ENCODE measurements around the gene OSBPL3. TPM values are rescaled to one million over a fixed set of nuclear protein-coding genes. Genes with fewer than 3 reads are reported as not detected.

OSBPL3 gene, protein sequence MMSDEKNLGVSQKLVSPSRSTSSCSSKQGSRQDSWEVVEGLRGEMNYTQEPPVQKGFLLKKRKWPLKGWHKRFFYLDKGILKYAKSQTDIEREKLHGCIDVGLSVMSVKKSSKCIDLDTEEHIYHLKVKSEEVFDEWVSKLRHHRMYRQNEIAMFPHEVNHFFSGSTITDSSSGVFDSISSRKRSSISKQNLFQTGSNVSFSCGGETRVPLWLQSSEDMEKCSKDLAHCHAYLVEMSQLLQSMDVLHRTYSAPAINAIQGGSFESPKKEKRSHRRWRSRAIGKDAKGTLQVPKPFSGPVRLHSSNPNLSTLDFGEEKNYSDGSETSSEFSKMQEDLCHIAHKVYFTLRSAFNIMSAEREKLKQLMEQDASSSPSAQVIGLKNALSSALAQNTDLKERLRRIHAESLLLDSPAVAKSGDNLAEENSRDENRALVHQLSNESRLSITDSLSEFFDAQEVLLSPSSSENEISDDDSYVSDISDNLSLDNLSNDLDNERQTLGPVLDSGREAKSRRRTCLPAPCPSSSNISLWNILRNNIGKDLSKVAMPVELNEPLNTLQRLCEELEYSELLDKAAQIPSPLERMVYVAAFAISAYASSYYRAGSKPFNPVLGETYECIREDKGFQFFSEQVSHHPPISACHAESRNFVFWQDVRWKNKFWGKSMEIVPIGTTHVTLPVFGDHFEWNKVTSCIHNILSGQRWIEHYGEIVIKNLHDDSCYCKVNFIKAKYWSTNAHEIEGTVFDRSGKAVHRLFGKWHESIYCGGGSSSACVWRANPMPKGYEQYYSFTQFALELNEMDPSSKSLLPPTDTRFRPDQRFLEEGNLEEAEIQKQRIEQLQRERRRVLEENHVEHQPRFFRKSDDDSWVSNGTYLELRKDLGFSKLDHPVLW
- 10 to 100 TPM in 1 of 4 donors, 1 to 10 TPM in 3; 3.2 to 11.4 (median 6.4) TPM for total RNA-seq

GRCh38 chr7:24979863-24980533, at the start of gene OSBPL3:
OSBPL3 (minus strand) TSS chr7:24980178; CDS start chr7:24892472, 87,706 bp downstream.
- H3K27ac ChIP-seq, result peak within 1 kb of the TSS; percentile 68 to 92 (median 92)
- TF ChIP-seq CTCF (IDR thresholded peaks at IDR 0.05) (no peak), POLR2A (IDR thresholded peaks at IDR 0.05) (peak; percentile 51 to 58), EP300 (IDR thresholded peaks at IDR 0.05) (no peak), POLR2AphosphoS5 (IDR thresholded peaks at IDR 0.05) (peak; percentile 62)
- H3K4me3 ChIP-seq, result peak within 1 kb of the TSS; percentile 44 to 86
- WGBS, 2 donors (ENCODE audit: low coverage in 1 of 2), result 0% methylated on average over 2 to 15 of the region's 73 CpGs
- peak; percentile 94 for ATAC-seq
- H3K36me3 ChIP-seq, result no peaks in the 10 kb centered on the region
- no peaks in the 10 kb centered on the region for H3K27me3 ChIP-seq
- H3K4me1 ChIP-seq, result peaks cover 0 to 41% (median 4%) of the 10 kb centered on the region in 3 donors
- H3K9me3 ChIP-seq, result no peaks in the 10 kb centered on the region

DNA sequence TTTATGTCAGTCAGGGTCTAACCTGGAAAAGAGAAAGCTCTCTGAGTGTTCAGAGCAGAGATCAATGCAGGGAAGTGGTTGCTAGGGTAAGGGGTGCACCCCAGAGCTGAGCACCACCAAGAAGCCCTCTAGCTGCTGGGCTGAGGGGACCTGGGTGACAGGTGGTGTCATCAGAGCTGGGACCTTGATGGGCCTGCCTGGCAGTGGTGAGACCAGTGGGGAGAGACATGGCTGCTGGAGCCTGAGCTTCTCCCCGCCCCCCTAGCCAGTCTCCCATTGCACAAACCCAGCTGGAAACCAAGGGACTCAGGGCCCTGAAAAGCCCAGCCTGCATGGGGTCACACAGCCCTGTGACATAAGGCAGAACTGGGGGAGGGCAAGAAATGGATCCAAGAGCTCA, 49.1 kb upstream of the OSBPL3 start:
- Histone ChIP-seq H3K27ac (no peak overlapping the region), H3K36me3 (no peaks in the 10 kb centered on the region), H3K4me1 (no peaks in the 10 kb centered on the region), H3K4me3 (no peak overlapping the region), H3K9me3 (no peaks in the 10 kb centered on the region), H3K27me3 (no peaks in the 10 kb centered on the region)
- TF ChIP-seq POLR2A (IDR thresholded peaks at IDR 0.05), result no peak
- TF ChIP-seq EP300 (IDR thresholded peaks at IDR 0.05), result no peak
- TF ChIP-seq CTCF (IDR thresholded peaks at IDR 0.05), result no peak
- TF ChIP-seq POLR2AphosphoS5 (IDR thresholded peaks at IDR 0.05), result no peak
- WGBS, 2 donors (ENCODE audit: low coverage in 1 of 2), result no CpG with 5 or more reads among the region's 1 CpG
- ATAC-seq, result no peak

DNA sequence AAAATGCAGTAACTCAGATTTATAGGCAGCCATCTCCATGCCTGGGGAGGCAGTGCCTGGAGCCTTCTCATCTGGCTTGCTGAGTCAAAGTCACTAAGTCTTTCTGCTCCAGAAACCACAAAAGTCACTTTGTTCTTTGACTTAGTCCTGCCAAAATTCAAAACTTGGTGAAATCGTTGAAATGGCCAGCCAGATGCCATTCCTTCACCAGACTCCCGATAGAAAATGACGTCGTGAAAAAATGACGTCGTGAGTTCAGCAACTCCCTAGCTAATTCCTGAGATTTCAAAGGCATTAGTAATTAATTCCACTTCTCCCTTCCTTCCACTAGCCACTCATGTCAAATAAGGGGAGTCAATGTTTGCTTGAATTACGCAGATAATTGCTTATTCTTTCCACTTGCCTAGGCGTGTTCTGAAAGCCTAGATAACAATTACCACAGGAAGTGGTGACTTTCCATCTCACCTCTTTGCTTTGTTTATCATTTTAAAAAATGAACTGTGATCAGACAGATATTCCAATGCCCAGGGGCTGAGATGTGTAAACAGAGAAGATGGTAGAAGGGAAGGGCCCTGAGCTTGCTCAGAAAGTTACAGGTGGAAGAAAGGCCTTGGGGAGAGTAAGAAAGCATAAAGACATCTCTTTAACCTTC, 48.5 kb upstream of the OSBPL3 start:
- Histone ChIP-seq H3K36me3 (no peaks in the 10 kb centered on the region), H3K27ac (no peak overlapping the region), H3K4me1 (no peaks in the 10 kb centered on the region), H3K4me3 (no peak overlapping the region), H3K9me3 (no peaks in the 10 kb centered on the region), H3K27me3 (no peaks in the 10 kb centered on the region)
- 26 to 33% methylated on average over 8 of the region's 8 CpGs for WGBS, 2 donors (ENCODE audit: low coverage in 1 of 2)
- TF ChIP-seq EP300 (IDR thresholded peaks at IDR 0.05), result no peak
- TF ChIP-seq CTCF (IDR thresholded peaks at IDR 0.05), result no peak
- no peak for TF ChIP-seq POLR2A (IDR thresholded peaks at IDR 0.05)
- no peak for TF ChIP-seq POLR2AphosphoS5 (IDR thresholded peaks at IDR 0.05)
- no peak for ATAC-seq

DNA sequence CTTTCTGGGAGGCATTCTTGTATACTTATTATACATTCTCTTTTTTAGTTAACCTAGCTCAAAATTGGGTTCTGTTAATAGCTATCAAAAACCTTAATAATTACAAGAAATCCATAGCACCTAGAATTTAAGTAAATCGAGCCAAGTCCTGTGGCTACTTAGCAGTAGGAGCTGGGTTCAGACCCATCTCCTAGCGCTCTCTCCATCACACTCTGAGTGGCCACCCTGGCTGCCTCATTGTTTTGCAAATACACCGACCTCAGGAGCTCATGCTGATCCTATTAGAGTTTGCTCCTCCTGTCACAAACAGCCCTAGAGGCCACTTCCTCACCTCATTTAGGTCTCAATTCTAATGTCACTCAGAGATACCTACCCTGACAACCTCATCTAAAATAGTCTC, 46.2 kb upstream of the OSBPL3 start:
- TF ChIP-seq EP300 (IDR thresholded peaks at IDR 0.05) (no peak), CTCF (IDR thresholded peaks at IDR 0.05) (no peak), POLR2AphosphoS5 (IDR thresholded peaks at IDR 0.05) (no peak), POLR2A (IDR thresholded peaks at IDR 0.05) (no peak)
- no peaks in the 10 kb centered on the region for H3K9me3 ChIP-seq
- H3K36me3 ChIP-seq, result no peaks in the 10 kb centered on the region
- H3K4me3 ChIP-seq, result no peak overlapping the region
- no peaks in the 10 kb centered on the region for H3K27me3 ChIP-seq
- ATAC-seq, result no peak
- 74 to 75% methylated on average over 1 to 3 of the region's 3 CpGs for WGBS, 2 donors (ENCODE audit: low coverage in 1 of 2)
- no peaks in the 10 kb centered on the region for H3K4me1 ChIP-seq
- H3K27ac ChIP-seq, result no peak overlapping the region

Measured in gastroesophageal sphincter (tissue), 4 donors.